HG02798 (cell line): ENCODE measurements around the gene NUP160.
"Not testable (repeated sequence)": the region's sequence is repeated elsewhere in the genome, so short reads cannot be mapped to it uniquely, and the experiment has no call there.

ENCODE experiments used
- ATAC-seq: cut with Tn5 transposase; IDR thresholded peaks from one replicate; pipeline ENCODE4 v1.9.1; 2021; ENCODE audit warnings: mild to moderate bottlenecking; ENCODE audit not compliant: unreplicated experiment, poor library complexity

NUP160 gene

GRCh38 chr11:47737817-47738216, 110.3 kb downstream of the NUP160 start:
- not testable (repeated sequence) for ATAC-seq

DNA sequence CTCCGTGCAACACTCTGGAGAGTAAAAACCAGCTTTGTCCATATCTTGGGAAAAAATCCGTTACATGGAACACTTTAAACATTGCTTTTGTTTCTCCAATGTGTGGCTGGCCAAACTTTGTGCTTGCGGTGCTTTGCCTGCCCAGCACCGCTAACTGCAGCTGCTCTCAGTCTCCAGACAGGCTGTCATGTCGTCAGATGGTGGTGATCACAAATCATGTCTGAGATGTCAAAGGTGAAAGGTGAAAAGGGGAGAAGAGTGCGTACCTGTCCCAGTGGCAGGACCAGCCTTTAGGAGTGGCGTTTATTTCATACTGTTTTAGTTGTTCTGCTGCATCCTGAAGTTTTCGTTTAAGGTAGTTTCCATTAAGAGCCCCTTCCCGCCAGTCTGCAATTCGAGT, 115.9 kb downstream of the NUP160 start:
- ATAC-seq, result no peak

DNA sequence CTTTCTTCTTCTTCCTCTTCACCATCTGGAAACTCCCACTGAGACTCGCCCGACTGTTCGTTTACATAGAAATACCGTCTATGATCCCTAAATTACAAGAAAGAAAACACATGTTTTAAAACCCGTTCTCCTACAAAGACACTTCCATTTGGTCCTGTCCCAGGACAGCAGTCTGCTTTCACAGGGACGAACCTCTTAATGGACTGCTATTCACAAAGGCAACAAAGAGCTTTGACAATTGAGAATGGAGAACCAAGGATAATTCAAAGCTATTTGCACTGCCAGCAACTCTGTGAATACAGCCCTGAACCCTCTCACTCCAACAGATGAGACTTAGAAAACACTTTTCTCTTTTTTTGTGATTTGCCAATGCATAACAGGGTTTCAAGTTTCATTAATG, 116.7 kb downstream of the NUP160 start:
- no peak for ATAC-seq
